ENCODE results near the gene ZNF823. TPM values are rescaled to one million over a fixed set of nuclear protein-coding genes. Genes with fewer than 3 reads are reported as not detected.

The ZNF823 gene
- total RNA-seq, 2 experiments from 2014 or later = 5.7 to 7.0 TPM

- POLR2A ChIA-PET = no interaction called here
- CTCF ChIA-PET (ENCODE audit: unreplicated experiment) = no interaction called here
- no peaks in the 10 kb centered on the region for H3K9me3 ChIP-seq (ENCODE audit: low read length)
Observed at GRCh38 chr19:11708457-11708856, 30.3 kb downstream of the ZNF823 start.

GRCh38 chr19:11705474-11705873 is 33.3 kb downstream of the ZNF823 start:
- POLR2A ChIA-PET = interaction anchor here (0.6 to 0.7 kb wide), 2 partner anchors 14 to 16 kb away, joined by 5 read pairs; no protein-coding TSS in a partner anchor
- Histone ChIP-seq H3K4me3 (ENCODE audit: low read depth, low read length, poor library complexity, severe bottlenecking) (no peak overlapping the region), H3K27ac (ENCODE audit: low read depth, low read length, poor library complexity, severe bottlenecking) (no peak overlapping the region)

More at GRCh38 chr19:11708457-11708856, 30.3 kb downstream of the ZNF823 start:
- no peak overlapping the region for H3K4me3 ChIP-seq (ENCODE audit: low read depth, low read length, poor library complexity, severe bottlenecking)
- no peaks in the 10 kb centered on the region for H3K79me2 ChIP-seq (ENCODE audit: insufficient read depth, low read depth, low read length)
- no peaks in the 10 kb centered on the region for H3K36me3 ChIP-seq (ENCODE audit: insufficient read depth, low read length)
- no peaks in the 10 kb centered on the region for H3K4me1 ChIP-seq (ENCODE audit: insufficient read depth, low read length, poor library complexity, severe bottlenecking)
- no peaks in the 10 kb centered on the region for H4K20me1 ChIP-seq (ENCODE audit: insufficient read depth, low read length)
- intact Hi-C loops (cut with micrococcal nuclease; ENCODE audit: unreplicated experiment) = no loop called here
- H3K9me2 ChIP-seq (ENCODE audit: insufficient read depth, low read length) = no peaks in the 10 kb centered on the region
- BruUV-seq (replicated peaks) = no TSS peak
- H3K27ac ChIP-seq (ENCODE audit: low read depth, low read length, poor library complexity, severe bottlenecking) = no peak overlapping the region
- TF ChIP-seq EZH2phosphoT487 (IDR thresholded peaks at IDR 0.05; ENCODE audit: borderline replicate concordance, low read depth, low read length) (no peak), CTCF (conservative IDR thresholded peaks at IDR 0.05; ENCODE audit: low read length) (no peak)
- H3K4me2 ChIP-seq (ENCODE audit: low read length) = no peak overlapping the region
- no peak overlapping the region for H2AFZ ChIP-seq (ENCODE audit: low read length)
- DNase-seq (ENCODE audit: low spot score) = no peak

More at GRCh38 chr19:11705474-11705873, 33.3 kb downstream of the ZNF823 start:
- H3K9me3 ChIP-seq (ENCODE audit: low read length) = no peaks in the 10 kb centered on the region
- H3K4me2 ChIP-seq (ENCODE audit: low read length) = no peak overlapping the region
- CTCF ChIA-PET (ENCODE audit: unreplicated experiment) = no interaction called here
- no peaks in the 10 kb centered on the region for H3K79me2 ChIP-seq (ENCODE audit: insufficient read depth, low read depth, low read length)
- no peak for DNase-seq (ENCODE audit: low spot score)
- H3K9me2 ChIP-seq (ENCODE audit: insufficient read depth, low read length) = no peaks in the 10 kb centered on the region
- no peaks in the 10 kb centered on the region for H3K36me3 ChIP-seq (ENCODE audit: insufficient read depth, low read length)
- H4K20me1 ChIP-seq (ENCODE audit: insufficient read depth, low read length) = no peaks in the 10 kb centered on the region
- H3K4me1 ChIP-seq (ENCODE audit: insufficient read depth, low read length, poor library complexity, severe bottlenecking) = no peaks in the 10 kb centered on the region
- BruUV-seq (replicated peaks) = no TSS peak
- H2AFZ ChIP-seq (ENCODE audit: low read length) = no peak overlapping the region
- intact Hi-C loops (cut with micrococcal nuclease; ENCODE audit: unreplicated experiment) = no loop called here
- no peak for TF ChIP-seq CTCF (conservative IDR thresholded peaks at IDR 0.05; ENCODE audit: low read length)
- no peak for TF ChIP-seq EZH2phosphoT487 (IDR thresholded peaks at IDR 0.05; ENCODE audit: borderline replicate concordance, low read depth, low read length)
